Tibial nerve (tissue), 4 donors: ENCODE measurements around the gene CD209. TPM values are rescaled to one million over a fixed set of nuclear protein-coding genes. Genes with fewer than 3 reads are reported as not detected.
"Not testable (repeated sequence)": the region's sequence is repeated elsewhere in the genome, so short reads cannot be mapped to it uniquely, and the experiment has no call there.

Experiments
- DNase-seq, 2 donors: peaks; one replicate each; pipeline ENCODE4 v3.0.0-alpha.2; 2019; ENCODE audit warnings: low spot score in 2 of 2
- H3K27ac ChIP-seq, 4 donors: fragments of 200-600 bp; sonication (generic) in 3 of 4; one replicate each; pipeline ENCODE4 v1.5.1; 2017 to 2019; ENCODE audit warnings: mild to moderate bottlenecking in 1 of 4
- H3K27me3 ChIP-seq, 2 donors: fragments of 200-600 bp; sonication (generic) in 1 of 2; one replicate each; pipeline versions ENCODE4 v1.5.1 to v1.6.0; 2017 to 2019
- H3K36me3 ChIP-seq, 3 donors: fragments of 200-600 bp; sonication (generic); one replicate each; pipeline ENCODE4 v1.5.1; 2018 to 2019
- H3K4me1 ChIP-seq, 4 donors: fragments of 200-600 bp; sonication (generic) in 3 of 4; one replicate each; pipeline ENCODE4 v1.5.1; 2017 to 2019
- H3K4me3 ChIP-seq, 4 donors: fragments of 200-600 bp; sonication (generic) in 3 of 4; one replicate each; pipeline ENCODE4 v1.5.1; 2017 to 2019; ENCODE audit warnings: mild to moderate bottlenecking in 1 of 4, moderate library complexity in 1 of 4
- H3K9me3 ChIP-seq, 4 donors: fragments of 200-600 bp; sonication (generic) in 3 of 4; one replicate each; pipeline ENCODE4 v1.5.1; 2017 to 2019
- EP300 ChIP-seq, 2 donors: sonication (generic); formaldehyde crosslinking; IDR thresholded peaks; one replicate each; pipeline ENCODE4 v1.6.1; 2017; ENCODE audit warnings: antibody characterized with exemption in 2 of 2, mild to moderate bottlenecking in 1 of 2
- POLR2A ChIP-seq, 2 donors: fragments of 450-650 bp; IDR thresholded peaks; one replicate each; pipeline ENCODE4 v1.6.1; 2017; ENCODE audit warnings: antibody characterized with exemption in 2 of 2, mild to moderate bottlenecking in 2 of 2, moderate library complexity in 2 of 2
- WGBS, 2 donors: methylation state at CpG; one replicate each; pipeline ENCODE4 v1.1.5; 2018; 5-methylcytosine and 5-hydroxymethylcytosine counted together
- total RNA-seq, 4 donors: library from RNA; depleted of rRNA; stranded (reverse); fragments of >200 nt; gene quantifications; one replicate each; pipeline ENCODE4 v1.1.0, GENCODE V29; 2016
- TF ChIP-seq, protein P1 (sequence below), 5 experiments: fragments of 200-600 bp in 3 of 5; fragments of 450-650 bp in 2 of 5; sonication (generic) in 3 of 5; IDR thresholded peaks; one replicate each; pipeline ENCODE4 v1.5.1; 2016 to 2019; ENCODE audit warnings: antibody characterized with exemption in 5 of 5, mild to moderate bottlenecking in 3 of 5, moderate library complexity in 2 of 5

CD209 gene
- total RNA-seq, 4 donors from 2014 or later = 2.6 to 12.6 (median 5.0) TPM

DNA sequence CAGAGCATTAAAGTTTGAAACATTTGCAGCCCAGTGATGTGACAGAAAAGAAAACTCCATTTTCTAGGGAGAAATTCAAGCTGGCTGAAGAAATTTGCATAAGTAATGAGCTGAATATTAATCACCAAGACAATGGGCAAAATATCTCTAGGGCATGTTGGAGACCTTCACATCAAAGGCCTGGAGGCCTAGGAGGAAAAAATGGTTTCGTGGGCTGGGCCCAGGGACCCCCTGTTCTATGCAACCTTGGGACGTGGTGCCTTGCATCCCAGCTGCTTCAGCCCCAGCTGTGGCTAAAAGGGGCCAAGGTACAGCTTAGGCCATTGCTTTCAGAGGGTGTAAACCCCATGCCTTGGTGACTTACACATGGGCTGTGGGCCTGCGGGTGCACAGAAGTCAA, 10.0 kb upstream of the CD209 start:
- Histone ChIP-seq H3K36me3 (no peaks in the 10 kb centered on the region), H3K27me3 (no peaks in the 10 kb centered on the region), H3K4me3 (no peak overlapping the region), H3K9me3 (peaks cover 0 to 57% (median 10%) of the 10 kb centered on the region in 4 donors), H3K27ac (no peak overlapping the region), H3K4me1 (no peaks in the 10 kb centered on the region)
- TF ChIP-seq, protein P1, sequence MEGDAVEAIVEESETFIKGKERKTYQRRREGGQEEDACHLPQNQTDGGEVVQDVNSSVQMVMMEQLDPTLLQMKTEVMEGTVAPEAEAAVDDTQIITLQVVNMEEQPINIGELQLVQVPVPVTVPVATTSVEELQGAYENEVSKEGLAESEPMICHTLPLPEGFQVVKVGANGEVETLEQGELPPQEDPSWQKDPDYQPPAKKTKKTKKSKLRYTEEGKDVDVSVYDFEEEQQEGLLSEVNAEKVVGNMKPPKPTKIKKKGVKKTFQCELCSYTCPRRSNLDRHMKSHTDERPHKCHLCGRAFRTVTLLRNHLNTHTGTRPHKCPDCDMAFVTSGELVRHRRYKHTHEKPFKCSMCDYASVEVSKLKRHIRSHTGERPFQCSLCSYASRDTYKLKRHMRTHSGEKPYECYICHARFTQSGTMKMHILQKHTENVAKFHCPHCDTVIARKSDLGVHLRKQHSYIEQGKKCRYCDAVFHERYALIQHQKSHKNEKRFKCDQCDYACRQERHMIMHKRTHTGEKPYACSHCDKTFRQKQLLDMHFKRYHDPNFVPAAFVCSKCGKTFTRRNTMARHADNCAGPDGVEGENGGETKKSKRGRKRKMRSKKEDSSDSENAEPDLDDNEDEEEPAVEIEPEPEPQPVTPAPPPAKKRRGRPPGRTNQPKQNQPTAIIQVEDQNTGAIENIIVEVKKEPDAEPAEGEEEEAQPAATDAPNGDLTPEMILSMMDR (IDR thresholded peaks at IDR 0.05) = no peak
- TF ChIP-seq EP300 (IDR thresholded peaks at IDR 0.05) = no peak
- TF ChIP-seq POLR2A (IDR thresholded peaks at IDR 0.05) = no peak
- 87 to 88% methylated on average over 3 of the region's 3 CpGs for WGBS, 2 donors
- DNase-seq = no peak

DNA sequence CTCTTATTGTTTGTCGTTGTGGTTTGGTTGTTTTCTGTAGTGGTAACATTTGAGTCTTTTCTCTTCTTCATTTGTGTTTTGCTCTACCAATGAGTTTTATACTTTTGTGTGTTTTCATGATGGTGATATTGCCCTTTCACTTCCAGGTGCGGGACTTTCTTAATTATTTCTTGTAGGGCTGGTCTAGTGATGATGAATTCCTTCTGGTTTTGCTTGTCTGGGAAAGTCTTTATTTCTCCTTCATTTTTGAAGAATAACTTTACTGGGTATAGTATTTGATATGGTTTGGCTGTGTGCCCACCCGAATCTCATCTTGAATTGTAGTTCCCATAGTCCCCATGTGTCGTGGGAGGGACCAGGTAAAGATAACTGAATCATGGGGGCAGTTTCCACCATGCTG, 8.9 kb upstream of the CD209 start:
- no peaks in the 10 kb centered on the region for H3K36me3 ChIP-seq
- no peaks in the 10 kb centered on the region for H3K4me1 ChIP-seq
- H3K4me3 ChIP-seq = no peak overlapping the region
- H3K27me3 ChIP-seq = no peaks in the 10 kb centered on the region
- no peak for DNase-seq
- no peak overlapping the region for H3K27ac ChIP-seq
- TF ChIP-seq, protein P1 (IDR thresholded peaks at IDR 0.05) = no peak
- TF ChIP-seq EP300 (IDR thresholded peaks at IDR 0.05) = no peak
- no peak for TF ChIP-seq POLR2A (IDR thresholded peaks at IDR 0.05)
- WGBS, 2 donors = 51 to 61% methylated on average over 4 of the region's 4 CpGs
- peaks cover 0 to 57% (median 10%) of the 10 kb centered on the region in 4 donors for H3K9me3 ChIP-seq

DNA sequence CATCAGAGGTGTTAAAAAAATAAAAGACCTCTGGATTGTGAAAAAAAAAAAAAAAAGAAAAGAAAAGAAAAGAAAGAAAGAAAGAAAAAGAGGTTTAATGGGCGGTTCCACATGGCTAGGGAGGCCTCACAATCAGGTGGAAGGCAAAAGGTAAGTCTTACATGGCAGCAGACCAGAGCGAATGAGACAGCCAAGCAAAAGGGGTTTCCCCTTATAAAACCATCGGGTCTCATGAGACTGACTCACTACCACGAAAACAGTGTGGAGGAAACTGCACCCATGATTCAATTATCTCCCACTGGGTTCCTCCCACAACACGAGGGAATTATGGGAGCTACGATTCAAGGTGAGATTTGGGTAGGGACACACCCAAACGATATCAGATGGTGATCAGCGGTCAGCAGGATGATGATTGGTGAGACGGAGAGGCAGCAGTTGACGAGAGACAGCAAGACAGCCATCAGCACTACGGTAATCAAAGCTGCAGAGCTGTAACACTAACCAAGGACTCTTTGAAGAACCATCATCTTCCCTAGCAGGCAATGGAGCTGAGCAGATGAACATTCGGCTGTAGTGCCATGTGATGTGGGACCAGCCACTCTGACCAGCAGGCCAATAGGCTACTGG, 3.9 kb upstream of the CD209 start:
- DNase-seq = no peak
- WGBS, 2 donors = 70 to 71% methylated on average over 12 of the region's 12 CpGs
- TF ChIP-seq POLR2A (IDR thresholded peaks at IDR 0.05) (no peak), EP300 (IDR thresholded peaks at IDR 0.05) (no peak)
- TF ChIP-seq, protein P1 (IDR thresholded peaks at IDR 0.05) = no peak
- Histone ChIP-seq H3K4me1 (no peaks in the 10 kb centered on the region), H3K27me3 (no peaks in the 10 kb centered on the region), H3K9me3 (peaks cover 0 to 8% (median under 1%) of the 10 kb centered on the region in 4 donors), H3K27ac (no peak overlapping the region), H3K36me3 (no peaks in the 10 kb centered on the region), H3K4me3 (no peak overlapping the region)

DNA sequence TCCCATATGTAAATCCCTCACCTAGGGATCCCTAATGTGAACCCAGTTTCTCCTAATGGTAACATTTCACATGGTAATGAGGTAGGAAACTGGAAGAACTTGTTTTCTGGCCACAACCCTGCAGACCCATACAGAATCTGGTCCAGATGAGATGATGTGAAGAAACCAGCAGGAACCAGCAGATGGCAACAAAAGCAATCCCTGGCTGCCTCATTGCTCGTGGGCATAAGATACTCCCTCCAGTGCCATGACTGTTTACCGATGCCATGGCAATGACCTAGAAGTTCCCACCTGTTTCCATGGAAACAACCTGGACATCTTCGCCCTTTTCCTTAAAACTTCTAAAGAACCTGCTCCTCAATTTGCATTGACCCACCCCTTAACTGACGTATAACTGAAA, 1.4 kb upstream of the CD209 start:
- H3K36me3 ChIP-seq = no peaks in the 10 kb centered on the region
- DNase-seq = no peak
- no peaks in the 10 kb centered on the region for H3K4me1 ChIP-seq
- H3K27ac ChIP-seq = no peak overlapping the region
- no peaks in the 10 kb centered on the region for H3K27me3 ChIP-seq
- 19 to 31% methylated on average over 4 of the region's 4 CpGs for WGBS, 2 donors
- no peak for TF ChIP-seq POLR2A (IDR thresholded peaks at IDR 0.05)
- H3K9me3 ChIP-seq = no peaks in the 10 kb centered on the region
- H3K4me3 ChIP-seq = no peak overlapping the region

DNA sequence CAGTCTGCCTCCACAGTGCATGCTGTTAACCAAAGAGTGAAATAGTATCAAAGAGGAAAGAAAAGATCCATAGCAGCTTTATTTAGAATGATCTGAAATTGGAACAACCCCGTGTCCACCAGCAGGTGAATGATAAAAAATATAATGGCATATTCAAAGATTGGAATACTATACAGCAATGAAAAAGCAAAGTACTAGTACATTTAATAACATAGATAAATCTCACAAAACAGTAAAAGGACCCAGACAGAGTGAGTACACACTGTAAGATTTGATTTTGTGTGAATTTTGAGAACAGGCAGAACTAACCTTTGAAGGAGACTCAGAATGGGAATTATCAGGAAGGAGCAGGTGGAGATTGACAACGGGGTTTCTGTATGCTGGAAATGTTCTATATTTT, 837 bp upstream of the CD209 start:
- Histone ChIP-seq H3K36me3 (no peaks in the 10 kb centered on the region), H3K27ac (no peak overlapping the region), H3K4me3 (no peak overlapping the region), H3K4me1 (no peaks in the 10 kb centered on the region), H3K9me3 (no peaks in the 10 kb centered on the region), H3K27me3 (no peaks in the 10 kb centered on the region)
- TF ChIP-seq, protein P1 (IDR thresholded peaks at IDR 0.05) = no peak
- 59 to 63% methylated on average over 2 of the region's 2 CpGs for WGBS, 2 donors
- no peak for DNase-seq

DNA sequence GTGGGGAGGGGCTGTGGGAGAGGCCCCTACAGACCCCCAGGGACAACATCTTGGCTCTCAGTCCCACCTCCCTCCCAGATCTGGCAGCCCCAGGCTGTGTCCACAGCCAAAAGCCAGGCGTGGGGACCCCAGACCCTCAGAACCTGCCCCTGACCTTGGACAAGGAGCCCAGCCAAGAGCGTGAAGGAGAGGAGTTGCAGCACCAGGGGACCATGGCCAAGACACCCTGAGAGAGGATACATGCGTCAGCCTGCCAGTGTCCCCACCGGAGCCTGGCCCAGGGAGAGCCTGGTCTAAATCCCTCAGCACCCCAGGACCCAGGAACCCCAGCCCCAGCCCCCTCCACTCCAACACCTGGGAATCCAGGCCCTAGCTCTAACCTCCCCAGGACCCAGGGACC, 1.0 kb downstream of the CD209 start:
- H3K4me1 ChIP-seq = not testable (repeated sequence)
- 68% methylated on average over 4 of the region's 4 CpGs; no CpG with 5 or more reads in 1 of the 2 donors for WGBS, 2 donors

More for the DNA sequence above, 1.0 kb downstream of the CD209 start:
- H3K9me3 ChIP-seq, H3K27me3 ChIP-seq, H3K4me3 ChIP-seq, H3K36me3 ChIP-seq, DNase-seq, H3K27ac ChIP-seq: not testable (repeated sequence)
